Measurements from ENCODE around the gene IFNLR1. TPM values are rescaled to one million over a fixed set of nuclear protein-coding genes. Genes with fewer than 3 reads are reported as not detected.

The IFNLR1 gene
- total RNA-seq, 1 donor = under 0.01 TPM

DNA sequence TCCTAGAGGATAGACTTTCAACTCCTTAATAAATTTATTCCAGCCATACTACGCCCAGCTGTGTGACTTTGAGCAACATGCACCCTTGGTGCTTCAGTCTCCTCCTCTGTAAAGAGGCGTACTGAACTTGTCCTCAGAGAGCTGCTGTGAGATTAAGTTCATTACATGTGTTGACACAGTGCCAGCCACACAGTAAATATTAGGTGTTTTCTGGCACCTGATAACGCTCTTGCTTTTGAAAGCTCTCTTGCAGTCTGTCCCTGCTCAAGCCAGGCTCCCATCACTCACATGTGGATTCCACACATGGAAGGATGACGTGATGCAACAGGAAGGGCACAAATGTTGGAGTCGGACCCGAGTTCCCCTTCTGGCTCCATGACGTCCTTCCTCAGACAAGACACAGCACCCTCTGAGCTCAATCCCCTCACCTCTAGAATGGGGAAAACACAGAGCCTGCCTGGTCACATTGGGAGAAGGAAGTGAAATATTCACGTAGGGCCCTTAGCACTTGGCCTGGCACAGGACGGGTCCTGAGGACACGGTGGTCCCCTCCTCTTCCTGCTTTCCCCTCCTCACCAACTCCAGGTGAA lies 7.7 kb downstream of the IFNLR1 start:
- TF ChIP-seq, protein P1, sequence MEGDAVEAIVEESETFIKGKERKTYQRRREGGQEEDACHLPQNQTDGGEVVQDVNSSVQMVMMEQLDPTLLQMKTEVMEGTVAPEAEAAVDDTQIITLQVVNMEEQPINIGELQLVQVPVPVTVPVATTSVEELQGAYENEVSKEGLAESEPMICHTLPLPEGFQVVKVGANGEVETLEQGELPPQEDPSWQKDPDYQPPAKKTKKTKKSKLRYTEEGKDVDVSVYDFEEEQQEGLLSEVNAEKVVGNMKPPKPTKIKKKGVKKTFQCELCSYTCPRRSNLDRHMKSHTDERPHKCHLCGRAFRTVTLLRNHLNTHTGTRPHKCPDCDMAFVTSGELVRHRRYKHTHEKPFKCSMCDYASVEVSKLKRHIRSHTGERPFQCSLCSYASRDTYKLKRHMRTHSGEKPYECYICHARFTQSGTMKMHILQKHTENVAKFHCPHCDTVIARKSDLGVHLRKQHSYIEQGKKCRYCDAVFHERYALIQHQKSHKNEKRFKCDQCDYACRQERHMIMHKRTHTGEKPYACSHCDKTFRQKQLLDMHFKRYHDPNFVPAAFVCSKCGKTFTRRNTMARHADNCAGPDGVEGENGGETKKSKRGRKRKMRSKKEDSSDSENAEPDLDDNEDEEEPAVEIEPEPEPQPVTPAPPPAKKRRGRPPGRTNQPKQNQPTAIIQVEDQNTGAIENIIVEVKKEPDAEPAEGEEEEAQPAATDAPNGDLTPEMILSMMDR (IDR thresholded peaks at IDR 0.05; ENCODE audit: insufficient read depth, low read depth, low read length) = no peak
- H3K4me3 ChIP-seq (ENCODE audit: low read depth, low read length) = no peak overlapping the region
- DNase-seq (ENCODE audit: low read depth) = no peak

DNA sequence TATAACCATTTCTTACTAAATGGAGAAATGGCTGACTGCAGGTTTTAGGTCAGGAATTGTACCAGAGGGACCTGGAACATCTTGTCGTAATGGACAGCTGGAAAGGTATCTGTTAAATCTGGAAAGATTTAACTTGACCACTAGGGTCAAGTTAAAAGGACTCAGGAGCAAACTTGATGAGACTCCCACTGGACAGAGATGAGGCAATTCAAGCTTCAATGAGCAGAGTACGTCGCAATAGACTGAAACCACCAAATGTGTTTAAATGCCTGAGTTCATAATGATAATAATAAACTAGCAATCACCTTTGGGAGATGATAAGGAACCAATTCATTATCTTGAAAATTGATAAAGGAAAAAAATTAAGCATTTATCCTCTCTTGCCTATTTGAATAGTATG lies 8.7 kb downstream of the IFNLR1 start:
- TF ChIP-seq, protein P1 (IDR thresholded peaks at IDR 0.05; ENCODE audit: insufficient read depth, low read depth, low read length) = no peak
- DNase-seq (ENCODE audit: low read depth) = peak; percentile 24

DNA sequence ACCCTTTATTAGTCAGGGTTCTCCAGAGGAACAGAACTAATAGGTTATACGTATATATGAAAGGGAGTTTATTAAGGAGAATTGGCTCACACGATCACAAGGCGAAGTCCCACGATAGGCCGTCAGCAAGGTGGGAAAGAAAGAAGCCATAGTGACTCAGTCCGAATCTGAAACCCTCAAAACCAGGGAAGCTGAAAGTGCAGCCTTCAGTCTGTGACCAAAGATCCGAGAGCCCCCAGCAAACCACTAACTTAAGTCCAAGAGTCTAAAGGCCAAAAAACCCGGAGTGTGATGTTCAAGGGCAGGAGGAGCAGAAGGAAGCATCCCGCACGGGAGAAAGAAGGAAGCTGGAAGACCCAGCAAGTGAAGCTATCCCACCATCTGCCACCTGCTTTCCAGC lies 9.9 kb downstream of the IFNLR1 start:
- H3K4me3 ChIP-seq (ENCODE audit: low read depth, low read length) = no peak overlapping the region
- DNase-seq (ENCODE audit: low read depth) = no peak
- TF ChIP-seq, protein P1 (IDR thresholded peaks at IDR 0.05; ENCODE audit: insufficient read depth, low read depth, low read length) = no peak

More for the DNA sequence above, 8.7 kb downstream of the IFNLR1 start:
- H3K4me3 ChIP-seq (ENCODE audit: low read depth, low read length) = no peak overlapping the region

DNA sequence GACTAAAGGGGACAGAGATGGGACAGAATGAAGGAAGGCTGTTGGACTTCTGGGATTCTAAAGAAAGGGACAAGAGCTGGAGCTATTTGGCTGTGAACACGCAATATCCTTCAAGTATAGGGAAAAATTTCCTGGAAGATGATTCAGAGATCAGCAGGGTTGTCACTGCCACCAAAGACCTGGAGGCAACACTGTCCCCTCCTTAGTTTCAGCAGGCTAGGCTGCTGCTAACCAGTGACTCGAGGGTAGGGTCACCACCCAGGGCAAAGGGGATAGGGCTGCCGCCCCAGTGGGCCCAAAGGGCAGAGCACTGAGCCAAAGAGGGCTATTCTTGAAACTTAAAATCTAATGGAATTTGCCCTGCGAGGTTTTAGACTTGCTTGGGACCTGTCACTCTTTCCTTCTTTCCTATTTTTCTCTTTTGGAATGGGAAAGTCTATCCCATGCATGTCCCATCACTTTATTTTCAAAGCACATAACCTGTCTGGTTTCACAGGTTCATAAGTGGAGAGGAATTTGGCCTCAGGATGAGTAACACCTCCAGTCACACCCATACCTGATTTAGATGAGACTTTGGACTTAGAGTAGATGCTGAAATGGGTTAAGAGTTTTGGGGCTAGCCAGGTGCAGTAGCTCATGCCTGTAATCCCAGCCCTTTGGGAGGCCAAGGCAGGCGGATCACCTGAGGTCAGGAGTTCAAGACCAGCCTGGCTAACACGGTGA lies 11.9 kb downstream of the IFNLR1 start:
- DNase-seq (ENCODE audit: low read depth) = no peak
- no peak overlapping the region for H3K4me3 ChIP-seq (ENCODE audit: low read depth, low read length)
- TF ChIP-seq, protein P1 (IDR thresholded peaks at IDR 0.05; ENCODE audit: insufficient read depth, low read depth, low read length) = no peak

DNA sequence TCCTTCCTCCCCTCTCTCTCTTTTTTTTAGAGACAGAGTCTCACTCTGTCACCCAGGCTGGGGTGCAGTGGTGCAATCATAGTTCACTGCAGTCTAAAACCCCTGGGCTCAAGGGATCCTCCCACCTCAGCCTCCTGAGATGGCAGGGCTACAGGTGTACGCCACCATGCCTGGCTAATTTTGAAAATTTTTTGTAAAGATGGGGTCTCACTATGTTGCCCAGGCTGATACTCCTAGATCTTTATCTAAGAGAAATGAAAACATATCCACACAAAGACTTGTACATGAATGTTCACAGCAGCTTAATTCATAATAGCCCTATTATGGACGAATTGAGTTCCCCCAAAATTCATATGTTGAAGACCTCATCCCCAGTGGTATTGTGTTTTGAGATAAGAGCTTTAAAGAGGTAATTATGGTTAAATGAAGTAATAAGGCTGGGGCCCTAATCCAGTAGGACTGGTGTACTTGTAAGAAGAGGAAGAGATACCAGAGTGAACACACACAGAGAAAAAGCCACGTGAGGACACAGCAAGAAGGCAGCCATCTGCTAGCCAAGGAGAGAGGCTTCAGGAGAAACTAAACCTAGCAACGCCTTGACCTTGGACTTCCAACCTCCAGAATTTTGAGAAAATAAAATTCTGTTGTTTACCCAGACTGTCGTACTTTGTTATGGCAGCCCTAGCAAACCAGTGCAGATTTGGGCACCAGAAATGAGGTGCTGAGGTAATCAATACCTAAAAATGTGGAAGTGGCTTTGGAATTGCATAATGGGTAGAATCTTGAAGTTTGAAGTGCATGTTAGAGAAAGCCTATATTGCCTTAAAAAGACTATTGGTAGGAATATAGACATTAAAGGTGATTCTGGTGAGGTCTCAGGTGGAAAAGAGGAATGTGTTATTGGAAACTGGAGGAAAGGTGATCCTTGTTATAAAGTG lies 13.2 kb downstream of the IFNLR1 start:
- no peak overlapping the region for H3K4me3 ChIP-seq (ENCODE audit: low read depth, low read length)
- TF ChIP-seq, protein P1 (IDR thresholded peaks at IDR 0.05; ENCODE audit: insufficient read depth, low read depth, low read length) = no peak
- no peak for DNase-seq (ENCODE audit: low read depth)

DNA sequence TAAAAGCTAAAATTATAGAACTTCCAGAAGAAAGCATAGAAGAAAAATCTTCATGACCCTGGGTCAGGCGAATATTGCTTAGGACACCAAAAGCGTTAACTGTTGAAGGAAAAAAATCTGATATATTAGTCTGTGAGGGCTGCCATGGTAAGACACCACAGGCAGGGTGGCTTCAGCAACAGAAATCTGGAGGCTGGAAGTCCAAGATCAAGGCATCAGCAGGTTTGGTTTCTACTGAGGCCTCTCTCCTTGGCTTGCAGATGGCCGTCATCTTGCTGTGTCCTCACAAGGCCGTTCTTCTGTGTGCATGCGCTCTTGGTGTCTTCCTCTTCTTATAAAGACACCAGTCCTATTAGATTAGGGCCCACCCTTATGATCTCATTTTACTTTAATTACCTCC lies 14.5 kb downstream of the IFNLR1 start:
- DNase-seq (ENCODE audit: low read depth) = no peak
- TF ChIP-seq, protein P1 (IDR thresholded peaks at IDR 0.05; ENCODE audit: insufficient read depth, low read depth, low read length) = no peak
- H3K4me3 ChIP-seq (ENCODE audit: low read depth, low read length) = no peak overlapping the region
